ENCODE data around the gene IKBKE.

- TF ChIP-seq EP300 (IDR thresholded peaks at IDR 0.05; ENCODE audit: borderline replicate concordance) (no peak), REST (IDR thresholded peaks at IDR 0.05; ENCODE audit: low read depth) (no peak), EGR1 (IDR thresholded peaks at IDR 0.05) (no peak), YY1 (IDR thresholded peaks at IDR 0.05; ENCODE audit: low read depth) (no peak), ZBTB7A (IDR thresholded peaks at IDR 0.05; ENCODE audit: low read depth) (no peak), CEBPB (IDR thresholded peaks at IDR 0.05) (no peak), RAD21 (IDR thresholded peaks at IDR 0.05; ENCODE audit: low read depth) (no peak), FOXM1 (IDR thresholded peaks at IDR 0.05; ENCODE audit: borderline replicate concordance, low read depth) (no peak), TAF1 (IDR thresholded peaks at IDR 0.05; ENCODE audit: low read depth) (no peak)
- TF ChIP-seq, protein P1, sequence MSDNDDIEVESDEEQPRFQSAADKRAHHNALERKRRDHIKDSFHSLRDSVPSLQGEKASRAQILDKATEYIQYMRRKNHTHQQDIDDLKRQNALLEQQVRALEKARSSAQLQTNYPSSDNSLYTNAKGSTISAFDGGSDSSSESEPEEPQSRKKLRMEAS (IDR thresholded peaks at IDR 0.05), result no peak
Measured at GRCh38 chr1:206438554-206438953, 31.7 kb upstream of the IKBKE start.
